22Rv1 (cell line): ENCODE measurements around the gene TIMM50.
A peak's percentile ranks its signal among the peaks of the same experiment; 100 is the strongest.

Source experiments
- H3K27ac ChIP-seq: fragments of 450-650 bp; 2 replicates; pipeline ENCODE4 v1.5.1; 2017
- CTCF ChIP-seq: fragments of 450-650 bp; IDR thresholded peaks from 2 replicates; pipeline ENCODE4 v1.5.1; 2017; ENCODE audit warnings: mild to moderate bottlenecking
- ZFX ChIP-seq: fragments of 450-650 bp; IDR thresholded peaks from 2 replicates; pipeline ENCODE4 v1.6.1; 2017; ENCODE audit warnings: antibody characterized with exemption, borderline replicate concordance

Gene TIMM50

GRCh38 chr19:39539518-39540332, 59.1 kb downstream of the TIMM50 start, which contains the start of gene EID2:
Gene EID2, minus strand, starts transcription at chr19:39540161. Its CDS starts 82 bp downstream, at chr19:39540079.
- TF ChIP-seq CTCF (peak; percentile 90), ZFX (no peak)
- peak within 1 kb of the TSS; percentile 79 for H3K27ac ChIP-seq

GRCh38 chr19:39540333-39540673, 59.7 kb downstream of the TIMM50 start:
- peak overlapping the region; percentile 79 for H3K27ac ChIP-seq
- TF ChIP-seq CTCF: peak; percentile 64
- TF ChIP-seq ZFX: no peak
